Heart left ventricle (tissue), 13 donors: ENCODE data around the gene ZFP36L1.

ENCODE experiments used
- POLR2A ChIP-seq, 2 donors: fragments of 450-650 bp; IDR thresholded peaks; one replicate each; pipeline ENCODE4 v1.6.1; 2017; ENCODE audit warnings: antibody characterized with exemption in 2 of 2, mild to moderate bottlenecking in 2 of 2, moderate library complexity in 2 of 2
- TF ChIP-seq, protein P1 (sequence below), 12 donors: fragments of 200-600 bp; sonication (generic) in 4 of 12; IDR thresholded peaks; one replicate each; pipeline versions ENCODE4 v1.5.0 to v1.8.0; 2018 to 2022; ENCODE audit warnings: antibody characterized with exemption in 12 of 12, mild to moderate bottlenecking in 5 of 12
- donor health status: ischemic (EF 13 %, LVEDD 7.1; RV severe dilation, severe dysfunction).
- donor health status: DM: no; HTN: yes; CAD: no.
- donor health status: DM: no; HTN: no; CAD: no.
- donor health status: ischemic (EF 25% LVEDD 6.9; RV normal size, moderate dysfunction).
- donor health status: ischemic (EF 25% LVEDD 5.7; RV mildly dilated, moderate dysfunction).
- donor health status: ischemic (EF 35%, LVEDD 5.7; RV mildly dilated, moderate dysfunction).
- donor health status: nonischemic (EF 11% LVEDD 7.7; RV severe dilation, severe dysfunction).
- donor health status: DM: yes; HTN: yes; CAD: no.
- donor health status: PGD.
- donor health status: ischemic (EF 29% LVEDD 5.4; RV normal size, mild dysfunction).
- donor health status: nonischemic (EF 23%, LVEDD 6.1; RV moderate dilation, normal function).

DNA sequence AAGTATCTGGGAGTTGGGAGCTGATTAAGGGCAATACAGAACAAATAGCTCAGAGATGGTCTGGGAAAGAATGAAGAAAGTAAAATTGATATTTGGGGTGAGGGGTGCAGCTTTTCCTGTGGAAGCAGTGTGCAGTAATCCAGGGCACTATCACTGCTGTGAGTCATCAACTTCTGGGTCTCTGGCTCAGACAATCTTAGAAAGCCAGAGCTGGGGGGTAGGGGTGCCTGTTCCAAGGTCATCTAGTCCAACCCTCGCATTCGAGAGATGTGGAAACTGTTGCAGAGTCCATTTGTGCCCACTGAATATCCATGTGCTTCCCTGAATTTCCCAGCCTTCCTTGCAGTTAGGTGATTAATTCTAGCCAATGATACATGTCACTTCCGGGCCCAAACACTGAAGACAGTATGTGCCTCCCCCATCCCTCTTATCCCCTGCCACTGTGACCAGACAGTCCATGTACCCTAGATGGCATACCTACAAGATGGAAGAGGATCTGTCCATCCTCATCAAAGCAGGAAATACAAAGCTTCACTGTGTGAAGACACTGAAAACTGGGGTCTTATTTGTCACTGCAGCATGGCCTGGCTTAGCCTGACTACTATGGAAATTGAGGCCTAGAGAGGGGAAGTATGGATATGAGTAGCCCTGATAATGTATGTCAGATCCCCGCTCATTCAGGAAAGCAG lies 51.9 kb downstream of the ZFP36L1 start:
- TF ChIP-seq, protein P1, sequence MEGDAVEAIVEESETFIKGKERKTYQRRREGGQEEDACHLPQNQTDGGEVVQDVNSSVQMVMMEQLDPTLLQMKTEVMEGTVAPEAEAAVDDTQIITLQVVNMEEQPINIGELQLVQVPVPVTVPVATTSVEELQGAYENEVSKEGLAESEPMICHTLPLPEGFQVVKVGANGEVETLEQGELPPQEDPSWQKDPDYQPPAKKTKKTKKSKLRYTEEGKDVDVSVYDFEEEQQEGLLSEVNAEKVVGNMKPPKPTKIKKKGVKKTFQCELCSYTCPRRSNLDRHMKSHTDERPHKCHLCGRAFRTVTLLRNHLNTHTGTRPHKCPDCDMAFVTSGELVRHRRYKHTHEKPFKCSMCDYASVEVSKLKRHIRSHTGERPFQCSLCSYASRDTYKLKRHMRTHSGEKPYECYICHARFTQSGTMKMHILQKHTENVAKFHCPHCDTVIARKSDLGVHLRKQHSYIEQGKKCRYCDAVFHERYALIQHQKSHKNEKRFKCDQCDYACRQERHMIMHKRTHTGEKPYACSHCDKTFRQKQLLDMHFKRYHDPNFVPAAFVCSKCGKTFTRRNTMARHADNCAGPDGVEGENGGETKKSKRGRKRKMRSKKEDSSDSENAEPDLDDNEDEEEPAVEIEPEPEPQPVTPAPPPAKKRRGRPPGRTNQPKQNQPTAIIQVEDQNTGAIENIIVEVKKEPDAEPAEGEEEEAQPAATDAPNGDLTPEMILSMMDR (IDR thresholded peaks at IDR 0.05) = no peak
- TF ChIP-seq POLR2A (IDR thresholded peaks at IDR 0.05) = no peak
